ENCODE measurements around the gene FYN.

Gene FYN

GRCh38 chr6:111614833-111615582 is 258.2 kb downstream of the FYN start:
- DNase-seq = no peak

GRCh38 chr6:111612379-111612778 is 260.9 kb downstream of the FYN start:
- no peak for DNase-seq

- no peak for DNase-seq
Measured at GRCh38 chr6:111610548-111611172, 262.6 kb downstream of the FYN start.
